Gastroesophageal sphincter (tissue), 4 donors: ENCODE data around the gene GLT8D2. TPM values are rescaled to one million over a fixed set of nuclear protein-coding genes. Genes with fewer than 3 reads are reported as not detected.

Experiments
- ATAC-seq: fragments of 150-250 bp; one replicate; pipeline ENCODE4 v1.9.1; 2016; ENCODE audit warnings: mild to moderate bottlenecking, moderate library complexity
- H3K27ac ChIP-seq, 4 donors: fragments of 200-600 bp; sonication (generic) in 3 of 4; 1 replicate in 3 of 4; 2 replicates in 1 of 4; pipeline ENCODE4 v1.5.1; 2016 to 2019
- H3K27me3 ChIP-seq: fragments of 200-600 bp; sonication (generic); one replicate; pipeline ENCODE4 v1.5.1; 2019
- H3K36me3 ChIP-seq, 2 donors: fragments of 200-600 bp; sonication (generic); one replicate each; pipeline ENCODE4 v1.5.1; 2019; ENCODE audit warnings: control low read depth in 1 of 2
- H3K4me1 ChIP-seq, 3 donors: fragments of 200-600 bp; sonication (generic); 1 replicate in 2 of 3; 2 replicates in 1 of 3; pipeline ENCODE4 v1.5.1; 2016 to 2019; ENCODE audit warnings: control low read depth in 2 of 3
- H3K4me3 ChIP-seq, 2 donors: fragments of 200-600 bp; sonication (generic); one replicate each; pipeline ENCODE4 v1.5.1; 2019; ENCODE audit warnings: mild to moderate bottlenecking in 1 of 2, moderate library complexity in 1 of 2
- H3K9me3 ChIP-seq, 3 donors: fragments of 200-600 bp; sonication (generic); one replicate each; pipeline ENCODE4 v1.5.1; 2017 to 2019; ENCODE audit warnings: control low read depth in 2 of 3
- CTCF ChIP-seq, 4 experiments: fragments of 200-600 bp in 2 of 4; fragments of 450-650 bp in 2 of 4; sonication (generic) in 1 of 4; IDR thresholded peaks; one replicate each; pipeline ENCODE4 v1.5.1; 2017 to 2019; ENCODE audit warnings: antibody characterized with exemption in 4 of 4, mild to moderate bottlenecking in 2 of 4, moderate library complexity in 2 of 4
- EP300 ChIP-seq: sonication (generic); formaldehyde crosslinking; IDR thresholded peaks from one replicate; pipeline ENCODE4 v1.6.1; 2017; ENCODE audit warnings: antibody characterized with exemption, mild to moderate bottlenecking
- POLR2A ChIP-seq, 2 donors: fragments of 450-650 bp; IDR thresholded peaks; one replicate each; pipeline ENCODE4 v1.6.1; 2017; ENCODE audit warnings: antibody characterized with exemption in 2 of 2, mild to moderate bottlenecking in 2 of 2, moderate library complexity in 1 of 2
- POLR2AphosphoS5 ChIP-seq: sonication (generic); formaldehyde crosslinking; IDR thresholded peaks from one replicate; pipeline ENCODE4 v1.6.1; 2017; ENCODE audit warnings: antibody characterized with exemption
- WGBS, 2 donors: methylation state at CpG; one replicate each; pipeline ENCODE4 v1.1.5; 2018; ENCODE audit warnings: low coverage in 1 of 2; 5-methylcytosine and 5-hydroxymethylcytosine counted together
- total RNA-seq, 4 donors: library from RNA; depleted of rRNA; stranded (reverse); fragments of >200 nt; gene quantifications; one replicate each; pipeline ENCODE4 v1.1.0, GENCODE V29; 2016

GLT8D2 gene, protein sequence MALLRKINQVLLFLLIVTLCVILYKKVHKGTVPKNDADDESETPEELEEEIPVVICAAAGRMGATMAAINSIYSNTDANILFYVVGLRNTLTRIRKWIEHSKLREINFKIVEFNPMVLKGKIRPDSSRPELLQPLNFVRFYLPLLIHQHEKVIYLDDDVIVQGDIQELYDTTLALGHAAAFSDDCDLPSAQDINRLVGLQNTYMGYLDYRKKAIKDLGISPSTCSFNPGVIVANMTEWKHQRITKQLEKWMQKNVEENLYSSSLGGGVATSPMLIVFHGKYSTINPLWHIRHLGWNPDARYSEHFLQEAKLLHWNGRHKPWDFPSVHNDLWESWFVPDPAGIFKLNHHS
- 10 to 100 TPM in 3 of 4 donors, 1 to 10 TPM in 1; 6.9 to 20.2 (median 14.2) TPM for total RNA-seq

DNA sequence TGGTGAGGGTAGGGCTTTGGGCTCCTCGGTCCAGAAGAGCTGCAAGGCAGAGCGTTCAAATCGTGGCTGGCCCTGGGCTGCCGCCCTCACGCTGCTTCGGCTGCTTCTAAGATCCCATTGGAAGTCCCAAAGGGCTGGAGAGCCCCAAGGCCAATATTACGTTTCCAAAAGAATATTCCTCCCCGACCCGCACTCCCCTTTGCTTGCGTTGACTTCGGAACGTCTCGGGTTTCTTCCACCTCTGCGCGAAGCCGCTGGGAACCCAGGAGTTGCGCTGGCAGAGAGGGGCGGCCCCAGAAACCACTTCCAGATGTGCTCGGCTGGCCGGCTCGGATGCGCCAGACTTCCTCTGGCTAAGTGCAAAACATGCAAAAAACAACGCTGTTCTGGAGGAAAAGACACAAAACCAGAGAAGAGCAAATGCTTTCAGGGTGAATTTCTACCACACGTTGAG, at the start of gene GLT8D2:
TSS of gene GLT8D2 (minus strand) at position 285 of the 454 bp plus-strand sequence. CDS start 30,539 bp downstream, outside the sequence.
- no peak for TF ChIP-seq EP300
- Histone ChIP-seq H3K27me3 (no peaks in the 10 kb centered on the region), H3K9me3 (no peaks in the 10 kb centered on the region), H3K27ac (peak within 1 kb of the TSS in 3 of 4 donors; percentile 80 to 82 (median 81)), H3K4me3 (peak within 1 kb of the TSS; percentile 28 to 54), H3K36me3 (no peaks in the 10 kb centered on the region), H3K4me1 (peaks cover 0 to 51% (median 13%) of the 10 kb centered on the region in 3 donors)
- peak; percentile 85 for ATAC-seq
- WGBS, 2 donors: 0% methylated on average over 1 to 21 of the region's 24 CpGs

DNA sequence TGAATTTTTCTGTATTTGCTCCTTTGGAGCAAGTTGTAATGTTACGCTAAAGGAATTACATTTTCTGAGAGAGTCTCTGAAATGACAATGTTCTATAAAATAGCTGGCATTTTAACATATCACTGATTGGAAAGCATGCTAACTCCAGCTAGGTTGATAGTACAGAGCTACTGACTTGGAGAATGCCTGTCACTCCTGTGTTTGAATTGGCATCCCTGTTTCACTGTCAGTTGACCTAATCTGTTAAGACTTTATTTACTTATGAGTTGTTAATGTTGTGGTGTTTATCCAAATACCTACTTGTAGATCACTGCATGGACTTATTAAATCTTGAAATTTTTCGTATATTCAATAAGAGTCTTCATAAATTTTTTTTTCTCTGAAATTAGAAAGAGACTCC, 48.0 kb upstream of the GLT8D2 start:
- TF ChIP-seq EP300 (no peak), CTCF (IDR thresholded peaks at IDR 0.05) (no peak), POLR2AphosphoS5 (no peak), POLR2A (IDR thresholded peaks at IDR 0.05) (no peak)
- no peaks in the 10 kb centered on the region for H3K4me1 ChIP-seq
- H3K9me3 ChIP-seq: no peaks in the 10 kb centered on the region
- H3K4me3 ChIP-seq: no peak overlapping the region
- H3K27me3 ChIP-seq: no peaks in the 10 kb centered on the region
- no peak overlapping the region for H3K27ac ChIP-seq
- H3K36me3 ChIP-seq: peaks cover 0 to 100% of the 10 kb centered on the region in 2 donors
- no peak for ATAC-seq
- 87 to 90% methylated on average over 2 of the region's 2 CpGs for WGBS, 2 donors

- H3K36me3 ChIP-seq: peaks cover 0 to 95% of the 10 kb centered on the region in 2 donors
- H3K9me3 ChIP-seq: no peaks in the 10 kb centered on the region
- no peak for TF ChIP-seq CTCF (IDR thresholded peaks at IDR 0.05)
- TF ChIP-seq EP300: no peak
- TF ChIP-seq POLR2A (IDR thresholded peaks at IDR 0.05): no peak
- no peak for TF ChIP-seq POLR2AphosphoS5
- no peak for ATAC-seq
- no peak overlapping the region for H3K27ac ChIP-seq
- H3K4me1 ChIP-seq: no peaks in the 10 kb centered on the region
- no peaks in the 10 kb centered on the region for H3K27me3 ChIP-seq
- no peak overlapping the region for H3K4me3 ChIP-seq
- 69 to 90% methylated on average over 1 of the region's 1 CpG for WGBS, 2 donors
These were observed 45.3 kb upstream of the GLT8D2 start for GRCh38 chr12:104095289-104095688.

DNA sequence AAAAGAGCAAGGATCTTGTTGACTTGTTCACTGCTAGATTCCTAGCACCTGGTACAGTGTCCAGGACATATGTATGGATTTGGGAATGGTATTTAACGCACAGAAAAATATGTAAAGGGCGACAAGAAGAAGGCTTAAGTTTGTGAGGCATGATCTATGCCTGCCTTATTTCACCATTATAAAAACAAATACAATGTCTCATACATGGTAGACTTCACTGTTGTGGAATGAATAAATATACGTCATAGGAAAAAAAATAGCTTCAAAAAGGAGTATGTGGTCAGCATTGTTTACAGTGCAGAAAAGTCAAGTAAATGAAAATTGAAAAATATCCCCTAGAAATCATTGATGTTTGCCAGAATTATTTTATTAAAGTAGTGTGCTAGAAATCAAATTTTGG, 44.3 kb upstream of the GLT8D2 start:
- no peak for ATAC-seq
- no peaks in the 10 kb centered on the region for H3K4me1 ChIP-seq
- no peaks in the 10 kb centered on the region for H3K27me3 ChIP-seq
- WGBS, 2 donors: 90 to 92% methylated on average over 3 of the region's 3 CpGs
- no peak overlapping the region for H3K27ac ChIP-seq
- no peak overlapping the region for H3K4me3 ChIP-seq
- TF ChIP-seq POLR2A (IDR thresholded peaks at IDR 0.05) (no peak), POLR2AphosphoS5 (no peak), EP300 (no peak), CTCF (IDR thresholded peaks at IDR 0.05) (no peak)
- peaks cover 0 to 95% of the 10 kb centered on the region in 2 donors for H3K36me3 ChIP-seq
- H3K9me3 ChIP-seq: no peaks in the 10 kb centered on the region

- Histone ChIP-seq H3K27me3 (no peaks in the 10 kb centered on the region), H3K9me3 (no peaks in the 10 kb centered on the region), H3K27ac (no peak overlapping the region), H3K4me3 (no peak overlapping the region), H3K4me1 (no peaks in the 10 kb centered on the region), H3K36me3 (peaks cover 6 to 95% of the 10 kb centered on the region in 2 donors)
- TF ChIP-seq POLR2AphosphoS5 (no peak), POLR2A (IDR thresholded peaks at IDR 0.05) (no peak), CTCF (IDR thresholded peaks at IDR 0.05) (no peak), EP300 (no peak)
- 89% methylated on average over 4 of the region's 4 CpGs; no CpG with 5 or more reads in 1 of the 2 donors for WGBS, 2 donors
- no peak for ATAC-seq
These were observed 41.1 kb upstream of the GLT8D2 start for GRCh38 chr12:104091136-104091535.
